GM12865 (cell line): ENCODE data around the gene TAPT1.

ENCODE experiments used
- DNase-seq: peaks from one replicate; pipeline ENCODE4 v3.0.0; 2010; ENCODE audit warnings: low read depth
- H3K4me3 ChIP-seq: 2 replicates; pipeline ENCODE4 v1.5.1; 2011; ENCODE audit warnings: mild to moderate bottlenecking, low read depth, low read length, control low read depth
- TF ChIP-seq, protein P1 (sequence below): IDR thresholded peaks from 2 replicates; pipeline ENCODE4 v1.5.1; 2011; ENCODE audit warnings: low read length, control low read depth, low read depth, inconsistent platforms; ENCODE audit not compliant: insufficient read depth; ENCODE audit errors: missing control alignments

Gene TAPT1

DNA sequence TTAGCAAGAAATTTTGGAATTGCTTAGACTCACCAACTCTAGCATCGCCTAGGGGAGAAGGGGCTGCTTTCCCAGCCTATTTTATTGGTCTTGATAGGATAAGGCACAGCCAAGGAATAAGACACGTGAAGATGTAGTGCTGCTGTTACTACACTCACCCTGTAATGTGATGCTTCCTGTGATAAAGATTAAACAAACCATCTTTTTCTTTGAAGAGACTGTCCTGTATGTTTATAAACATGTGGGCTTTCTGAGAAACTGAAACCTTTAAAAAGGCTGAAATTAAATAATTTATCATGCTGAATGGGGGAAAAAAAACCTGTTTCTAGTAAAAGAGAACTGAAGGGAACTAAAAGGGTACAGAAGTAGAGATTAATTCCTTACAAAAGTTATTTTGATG, 13.2 kb downstream of the TAPT1 start:
- no peak overlapping the region for H3K4me3 ChIP-seq
- TF ChIP-seq, protein P1, sequence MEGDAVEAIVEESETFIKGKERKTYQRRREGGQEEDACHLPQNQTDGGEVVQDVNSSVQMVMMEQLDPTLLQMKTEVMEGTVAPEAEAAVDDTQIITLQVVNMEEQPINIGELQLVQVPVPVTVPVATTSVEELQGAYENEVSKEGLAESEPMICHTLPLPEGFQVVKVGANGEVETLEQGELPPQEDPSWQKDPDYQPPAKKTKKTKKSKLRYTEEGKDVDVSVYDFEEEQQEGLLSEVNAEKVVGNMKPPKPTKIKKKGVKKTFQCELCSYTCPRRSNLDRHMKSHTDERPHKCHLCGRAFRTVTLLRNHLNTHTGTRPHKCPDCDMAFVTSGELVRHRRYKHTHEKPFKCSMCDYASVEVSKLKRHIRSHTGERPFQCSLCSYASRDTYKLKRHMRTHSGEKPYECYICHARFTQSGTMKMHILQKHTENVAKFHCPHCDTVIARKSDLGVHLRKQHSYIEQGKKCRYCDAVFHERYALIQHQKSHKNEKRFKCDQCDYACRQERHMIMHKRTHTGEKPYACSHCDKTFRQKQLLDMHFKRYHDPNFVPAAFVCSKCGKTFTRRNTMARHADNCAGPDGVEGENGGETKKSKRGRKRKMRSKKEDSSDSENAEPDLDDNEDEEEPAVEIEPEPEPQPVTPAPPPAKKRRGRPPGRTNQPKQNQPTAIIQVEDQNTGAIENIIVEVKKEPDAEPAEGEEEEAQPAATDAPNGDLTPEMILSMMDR: no peak
- no peak for DNase-seq

DNA sequence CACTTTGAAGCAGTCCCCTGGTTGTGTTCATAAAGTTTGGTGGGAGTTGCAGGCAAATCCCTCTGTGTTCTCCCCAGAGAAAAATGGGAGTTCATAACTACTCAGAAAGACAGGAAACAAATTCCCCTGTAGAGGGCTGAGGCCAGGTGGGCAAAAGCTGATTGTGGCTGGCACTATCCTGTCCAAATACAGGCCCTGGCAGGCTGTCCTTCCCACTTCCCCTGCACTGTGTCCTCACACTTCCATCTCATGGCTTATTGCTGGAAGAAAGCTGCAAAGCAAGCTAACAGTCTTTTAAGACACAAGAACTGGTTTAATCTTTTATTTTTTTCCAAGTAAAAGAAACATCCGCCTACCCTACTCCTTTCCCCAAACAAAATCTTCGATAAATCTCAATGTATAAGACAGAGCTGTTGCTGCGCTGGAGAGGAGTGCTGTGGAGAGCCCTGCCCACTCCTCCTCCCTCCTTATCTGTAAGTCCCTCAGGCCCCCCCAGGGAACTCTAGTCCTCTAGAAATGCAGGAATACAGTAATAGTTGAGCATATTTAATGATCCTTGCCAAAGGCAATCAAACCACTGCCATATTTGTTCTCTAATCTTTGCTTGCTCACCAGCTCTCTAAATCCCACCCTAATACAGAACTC, 14.0 kb downstream of the TAPT1 start:
- no peak overlapping the region for H3K4me3 ChIP-seq
- DNase-seq: no peak
- TF ChIP-seq, protein P1: no peak

DNA sequence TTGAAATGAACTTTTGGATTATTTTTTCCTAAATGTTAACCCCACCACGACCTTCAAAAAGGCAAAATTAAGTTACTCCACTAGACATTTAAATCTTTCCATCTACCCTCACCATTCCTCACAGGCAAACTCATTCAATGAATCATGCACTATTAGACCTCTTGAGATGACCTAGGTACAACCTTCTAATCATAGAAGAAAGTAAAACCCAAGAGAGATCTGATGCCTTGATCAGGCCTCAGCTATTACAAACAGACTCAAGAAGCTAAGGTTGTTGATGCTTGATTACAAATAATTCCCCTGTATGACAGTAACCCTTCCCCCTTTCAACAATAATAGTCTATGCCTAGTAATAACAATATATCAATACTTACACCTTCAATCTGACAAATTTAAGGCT, 18.9 kb downstream of the TAPT1 start:
- H3K4me3 ChIP-seq: no peak overlapping the region
- TF ChIP-seq, protein P1: no peak
- no peak for DNase-seq

- TF ChIP-seq, protein P1: no peak
- no peak overlapping the region for H3K4me3 ChIP-seq
- DNase-seq: no peak
Observed at GRCh38 chr4:16206848-16207247, 19.4 kb downstream of the TAPT1 start.

DNA sequence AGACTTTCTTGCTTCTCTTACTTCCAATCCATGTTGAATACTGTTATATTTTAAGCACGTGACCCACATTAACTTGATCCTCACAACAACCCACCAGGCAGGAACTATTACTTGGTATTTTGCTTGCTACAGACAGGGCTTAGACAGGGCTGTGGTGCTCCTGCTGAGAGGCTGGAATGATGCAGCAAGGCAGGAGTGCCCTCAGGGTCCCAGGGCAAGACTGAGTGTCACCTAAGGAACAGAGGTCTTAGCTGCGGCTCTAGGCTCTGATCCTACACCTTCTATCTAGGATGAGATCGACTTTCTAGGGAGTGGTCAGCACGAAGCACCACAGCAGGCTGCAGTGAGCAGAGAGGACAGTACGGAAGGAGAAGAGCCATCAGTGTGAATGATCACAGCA, 20.0 kb downstream of the TAPT1 start:
- H3K4me3 ChIP-seq: no peak overlapping the region
- no peak for DNase-seq
- TF ChIP-seq, protein P1: no peak

DNA sequence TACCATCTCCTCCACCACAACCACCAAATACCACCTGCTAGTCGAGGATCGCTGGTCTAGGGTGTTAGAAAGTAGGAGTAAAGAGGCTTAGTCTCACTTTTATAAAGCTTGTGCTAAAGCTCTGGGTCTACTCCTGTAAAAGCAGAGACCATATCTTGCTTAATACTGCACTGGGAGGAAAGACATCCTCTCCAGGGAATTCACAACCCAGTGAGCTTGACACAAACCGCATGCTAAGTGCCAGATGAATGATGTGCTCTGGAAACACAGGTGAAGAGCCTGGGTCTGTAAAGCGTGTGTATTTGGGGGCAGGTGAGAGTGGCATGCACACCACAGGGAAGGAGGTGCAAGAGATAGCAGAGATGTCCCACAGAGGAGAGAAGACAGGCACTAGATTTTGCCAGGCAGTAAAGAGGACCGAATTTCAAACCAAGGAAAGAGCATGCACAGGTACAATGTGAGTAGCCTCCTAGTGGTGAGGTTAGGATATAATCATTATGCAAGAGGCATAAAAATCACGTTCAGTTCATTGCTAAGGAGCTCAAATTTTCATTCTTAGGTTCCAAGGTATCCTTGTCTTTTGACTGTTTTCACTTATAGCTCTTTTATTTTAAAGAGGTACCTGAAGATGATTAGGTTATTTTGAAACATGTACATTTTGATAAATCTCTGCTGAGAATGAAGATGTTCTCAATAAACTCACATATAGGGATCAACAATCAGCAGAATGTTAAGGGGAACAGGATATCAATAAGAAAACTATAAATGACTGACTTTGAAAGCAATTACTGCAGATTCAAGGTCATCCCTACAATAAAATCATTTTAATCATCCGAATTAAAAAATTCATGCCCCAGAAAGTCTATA, 20.7 kb downstream of the TAPT1 start:
- TF ChIP-seq, protein P1: peak; percentile 69
- H3K4me3 ChIP-seq: no peak overlapping the region
- peak; percentile 44 for DNase-seq
